Brain microvascular endothelial cell (primary cell): Measurements from ENCODE around the gene APRT.
A peak's percentile ranks its signal among the peaks of the same experiment; 100 is the strongest.

Source experiments
- DNase-seq: peaks from one replicate; pipeline ENCODE4 v3.0.0-alpha.2; 2020
- H3K27ac ChIP-seq: fragments of 250-450 bp; sonication (Bioruptor Pico); 2 replicates; pipeline ENCODE4 v1.5.1; 2020; ENCODE audit warnings: mild to moderate bottlenecking, moderate library complexity
- H3K27me3 ChIP-seq: fragments of 250-450 bp; sonication (Bioruptor Pico); replicated peaks from 2 replicates; pipeline ENCODE4 v1.5.1; 2020; ENCODE audit warnings: mild to moderate bottlenecking
- H3K36me3 ChIP-seq: fragments of 250-450 bp; sonication (Bioruptor Pico); replicated peaks from 2 replicates; pipeline ENCODE4 v1.5.1; 2020; ENCODE audit warnings: mild to moderate bottlenecking
- H3K4me3 ChIP-seq: 2 replicates; pipeline ENCODE4 v1.5.1; 2011; ENCODE audit warnings: low read depth, mild to moderate bottlenecking, control low read depth, low read length, moderate library complexity
- CTCF ChIP-seq: IDR thresholded peaks from 2 replicates; pipeline ENCODE4 v1.5.1; 2011; ENCODE audit warnings: low read depth, mild to moderate bottlenecking, moderate library complexity, low read length, control low read depth, inconsistent platforms; ENCODE audit errors: missing control alignments
- in situ Hi-C: cut with HindIII; loops from 2 replicates; pipeline ENCODE4 v1.10.0; 2017; ENCODE audit warnings: low sequenced_read_pairs, low pct_ligation_motif_present

The APRT gene

GRCh38 chr16:88819126-88819525, 7.4 kb upstream of the APRT start:
- in situ Hi-C loops = no loop called here
- Histone ChIP-seq H3K36me3 (no peaks in the 10 kb centered on the region), H3K27me3 (no peaks in the 10 kb centered on the region), H3K4me3 (no peak overlapping the region), H3K27ac (no peak overlapping the region)
- no peak for TF ChIP-seq CTCF
- no peak for DNase-seq

DNA sequence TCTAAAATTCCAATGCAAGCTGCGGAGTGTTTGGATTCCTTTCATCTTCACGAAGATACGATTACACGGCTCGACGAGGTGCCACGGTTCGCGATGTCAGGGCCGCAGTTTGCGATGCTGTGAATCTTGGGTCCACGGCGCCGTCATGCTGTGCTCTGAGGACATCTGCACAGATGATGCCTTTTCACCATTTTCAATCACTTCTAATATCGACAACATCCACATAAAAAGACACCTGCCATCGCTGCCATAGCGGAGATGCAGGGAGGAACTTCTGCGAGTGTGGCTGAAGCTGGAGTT, 6.8 kb upstream of the APRT start:
- Histone ChIP-seq H3K27ac (no peak overlapping the region), H3K36me3 (no peaks in the 10 kb centered on the region), H3K4me3 (no peak overlapping the region), H3K27me3 (no peaks in the 10 kb centered on the region)
- no peak for TF ChIP-seq CTCF
- in situ Hi-C loops = no loop called here
- DNase-seq = no peak

DNA sequence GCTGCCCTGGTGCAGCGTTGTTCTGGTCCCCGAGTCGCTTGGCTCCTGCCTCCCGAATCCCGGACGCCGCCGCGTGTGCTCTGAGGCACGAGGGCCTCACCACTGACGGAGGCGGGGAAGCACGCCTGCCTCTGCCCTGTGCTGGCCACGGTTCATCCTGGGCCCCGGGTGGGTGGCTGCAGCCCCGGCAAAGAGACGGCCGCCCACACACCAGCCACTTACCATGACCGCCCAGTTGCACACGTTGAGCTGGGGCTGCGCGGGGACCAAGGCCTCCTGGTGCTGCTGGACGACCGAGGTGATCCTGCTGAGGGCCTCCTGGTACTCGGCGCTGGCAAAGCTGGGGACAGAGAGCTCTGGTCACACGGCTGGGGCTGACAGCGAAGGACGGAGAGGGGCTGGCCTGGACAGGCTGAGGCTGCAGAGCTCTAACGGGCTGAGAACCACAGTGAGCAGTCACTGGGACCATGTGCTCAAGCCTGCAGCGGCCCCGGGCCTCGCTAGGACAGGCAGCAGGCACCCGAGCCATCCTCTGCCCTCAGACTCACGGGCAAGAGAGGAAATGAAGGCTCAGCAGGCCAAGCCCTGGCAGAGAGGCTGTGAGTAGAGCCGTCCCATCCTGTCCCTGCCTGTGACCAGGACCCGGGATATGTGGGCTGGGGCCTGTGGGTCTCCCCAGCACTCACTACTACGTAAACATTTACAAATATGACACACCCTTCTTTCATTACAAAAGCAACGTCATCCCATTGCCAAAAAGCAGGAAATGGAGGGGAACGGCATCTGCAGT, 6.3 kb upstream of the APRT start:
- no peaks in the 10 kb centered on the region for H3K27me3 ChIP-seq
- no peak for TF ChIP-seq CTCF
- H3K36me3 ChIP-seq = no peaks in the 10 kb centered on the region
- in situ Hi-C loops = no loop called here
- no peak overlapping the region for H3K27ac ChIP-seq
- no peak overlapping the region for H3K4me3 ChIP-seq
- DNase-seq = peak; percentile 8

GRCh38 chr16:88816736-88817535, 5.2 kb upstream of the APRT start:
- Histone ChIP-seq H3K4me3 (no peak overlapping the region), H3K36me3 (no peaks in the 10 kb centered on the region), H3K27me3 (no peaks in the 10 kb centered on the region), H3K27ac (no peak overlapping the region)
- in situ Hi-C loops = no loop called here
- DNase-seq = no peak
- TF ChIP-seq CTCF = no peak

DNA sequence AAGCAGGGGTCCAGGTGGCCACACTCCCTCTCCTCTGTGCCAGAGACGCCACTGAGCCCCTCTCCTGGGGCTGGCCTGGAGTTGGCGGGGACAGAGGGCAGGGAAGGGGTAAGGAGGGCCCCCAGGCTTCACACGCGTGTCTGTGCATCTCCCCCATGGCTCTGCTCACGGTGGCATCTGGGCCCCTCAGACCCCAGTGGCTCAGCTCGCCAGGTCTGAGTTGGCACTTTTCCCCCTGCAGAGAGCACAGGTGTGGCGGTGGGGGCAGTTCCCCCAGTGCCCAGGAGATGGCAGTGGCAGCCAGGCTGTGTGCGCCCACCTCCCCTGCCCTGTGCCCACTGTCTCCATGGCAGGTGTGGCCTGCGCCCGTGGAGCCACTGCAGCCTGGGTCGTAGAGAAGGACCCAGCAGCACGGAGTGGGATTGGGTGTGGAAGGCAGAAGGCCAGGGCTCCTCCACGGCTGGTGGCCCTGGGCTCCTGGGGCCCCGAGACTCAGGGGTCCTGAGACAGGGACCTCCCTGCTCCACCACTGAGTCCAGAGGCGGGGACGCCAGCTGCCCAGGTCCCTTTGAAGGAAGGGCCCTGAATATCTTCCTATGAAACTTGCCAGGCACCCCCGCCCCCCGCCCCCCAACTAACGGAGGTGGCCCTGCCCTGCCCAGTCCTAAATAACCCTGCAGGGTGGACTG, 4.3 kb upstream of the APRT start:
- Histone ChIP-seq H3K27me3 (no peaks in the 10 kb centered on the region), H3K27ac (no peak overlapping the region), H3K4me3 (no peak overlapping the region), H3K36me3 (no peaks in the 10 kb centered on the region)
- TF ChIP-seq CTCF = peak; percentile 83
- in situ Hi-C loops = no loop called here
- DNase-seq = no peak
